Measurements from ENCODE around the gene PLCB2. TPM values are rescaled to one million over a fixed set of nuclear protein-coding genes. Genes with fewer than 3 reads are reported as not detected.

The PLCB2 gene
- total RNA-seq, 1 donor from 2014 or later: 8.7 TPM

Other genes starting within 250 kb of the PLCB2 start
- gene BMF, start 199.1 kb downstream of the PLCB2 start, total RNA-seq: 20.1 TPM
- 26.4 TPM for gene BUB1B, start 146.9 kb downstream of the PLCB2 start, total RNA-seq
- 2.5 TPM for gene PAK6, start 68.9 kb downstream of the PLCB2 start, total RNA-seq
- 2.4 TPM for gene ANKRD63, start 24.9 kb downstream of the PLCB2 start, total RNA-seq
- 19.4 TPM for gene INAFM2, start 15.8 kb upstream of the PLCB2 start, total RNA-seq
- gene CCDC9B, start 33.0 kb upstream of the PLCB2 start, total RNA-seq: 25.4 TPM
- not detected for gene PHGR1, start 43.1 kb upstream of the PLCB2 start, total RNA-seq
- 4.1 TPM for gene DISP2, start 50.3 kb upstream of the PLCB2 start, total RNA-seq
- gene KNSTRN, start 74.8 kb upstream of the PLCB2 start, total RNA-seq: 25.6 TPM
- 52.8 TPM for gene IVD, start 97.9 kb upstream of the PLCB2 start, total RNA-seq
- gene BAHD1, start 133.0 kb upstream of the PLCB2 start, total RNA-seq: 13.6 TPM
- 17.2 TPM for gene CHST14, start 163.0 kb upstream of the PLCB2 start, total RNA-seq

Measured in tongue (tissue), 1 donor.